Thyroid gland (tissue), 4 donors: ENCODE data around the gene PNLDC1. TPM values are rescaled to one million over a fixed set of nuclear protein-coding genes. Genes with fewer than 3 reads are reported as not detected.

ENCODE experiments used
- DNase-seq, 2 donors: peaks; one replicate each; pipeline ENCODE4 v3.0.0-alpha.2; 2019
- H3K27ac ChIP-seq, 3 donors: fragments of 200-600 bp; sonication (generic); 1 replicate in 2 of 3; 2 replicates in 1 of 3; pipeline ENCODE4 v1.5.1; 2016 to 2019; ENCODE audit warnings: mild to moderate bottlenecking in 1 of 3, moderate library complexity in 1 of 3
- H3K27me3 ChIP-seq: fragments of 200-600 bp; sonication (generic); one replicate; pipeline ENCODE4 v1.5.1; 2019
- H3K36me3 ChIP-seq, 2 donors: fragments of 200-600 bp; sonication (generic); one replicate each; pipeline ENCODE4 v1.5.1; 2016 to 2019
- H3K4me1 ChIP-seq, 2 donors: fragments of 200-600 bp; sonication (generic); one replicate each; pipeline ENCODE4 v1.5.1; 2017 to 2019
- H3K4me3 ChIP-seq, 3 donors: fragments of 200-600 bp; sonication (generic); replicated peaks in 1 of 3; 1 replicate in 2 of 3; 2 replicates in 1 of 3; pipeline ENCODE4 v1.5.1; 2016; ENCODE audit warnings: mild to moderate bottlenecking in 1 of 3
- H3K9me3 ChIP-seq: fragments of 200-600 bp; sonication (generic); one replicate; pipeline ENCODE4 v1.5.1; 2017
- CTCF ChIP-seq, 6 experiments: fragments of 200-600 bp in 3 of 6; fragments of 450-650 bp in 3 of 6; sonication (generic) in 3 of 6; IDR thresholded peaks; one replicate each; pipeline ENCODE4 v1.5.1; 2016 to 2019; ENCODE audit warnings: antibody characterized with exemption in 6 of 6, mild to moderate bottlenecking in 2 of 6, inconsistent platforms in 1 of 6, moderate library complexity in 1 of 6
- POLR2A ChIP-seq, 2 donors: fragments of 450-650 bp; IDR thresholded peaks; one replicate each; pipeline ENCODE4 v1.6.1; 2017; ENCODE audit warnings: antibody characterized with exemption in 2 of 2, mild to moderate bottlenecking in 2 of 2, moderate library complexity in 1 of 2
- WGBS, 2 donors: methylation state at CpG; one replicate each; pipeline ENCODE4 v1.1.5; 2017; 5-methylcytosine and 5-hydroxymethylcytosine counted together
- intact Hi-C: fragments of 100-400 bp; cut with DNase I; formaldehyde crosslinking; loops from one replicate; pipeline ENCODE4 v1.15.1; 2023
- total RNA-seq, 4 donors: library from RNA; depleted of rRNA; stranded (reverse); fragments of >200 nt; gene quantifications; one replicate each; pipeline ENCODE4 v1.2.3, GENCODE V29; 2016

The PNLDC1 gene
- total RNA-seq, 4 donors from 2014 or later: 2.0 TPM; not detected in 3

GRCh38 chr6:159831373-159831679 is 31.2 kb downstream of the PNLDC1 start:
- H3K4me3 ChIP-seq: no peak overlapping the region
- no peaks in the 10 kb centered on the region for H3K4me1 ChIP-seq
- H3K9me3 ChIP-seq: no peaks in the 10 kb centered on the region
- WGBS, 2 donors: 53 to 59% methylated on average over 4 of the region's 4 CpGs
- TF ChIP-seq CTCF (IDR thresholded peaks at IDR 0.05) (no peak), POLR2A (IDR thresholded peaks at IDR 0.05) (no peak)
- no peaks in the 10 kb centered on the region for H3K27me3 ChIP-seq
- no peaks in the 10 kb centered on the region for H3K36me3 ChIP-seq
- intact Hi-C loops: no loop called here
- peak in 1 of 2 donors; percentile 37 for DNase-seq
- no peak overlapping the region for H3K27ac ChIP-seq

GRCh38 chr6:159832946-159833345 is 32.9 kb downstream of the PNLDC1 start:
- no peak overlapping the region for H3K4me3 ChIP-seq
- no peaks in the 10 kb centered on the region for H3K27me3 ChIP-seq
- TF ChIP-seq CTCF (IDR thresholded peaks at IDR 0.05) (no peak), POLR2A (IDR thresholded peaks at IDR 0.05) (no peak)
- no peak for DNase-seq
- H3K4me1 ChIP-seq: no peaks in the 10 kb centered on the region
- intact Hi-C loops: no loop called here
- no peaks in the 10 kb centered on the region for H3K9me3 ChIP-seq
- 65 to 75% methylated on average over 4 of the region's 4 CpGs for WGBS, 2 donors
- H3K36me3 ChIP-seq: no peaks in the 10 kb centered on the region
- no peak overlapping the region for H3K27ac ChIP-seq

- Histone ChIP-seq H3K27me3 (no peaks in the 10 kb centered on the region), H3K4me3 (no peak overlapping the region), H3K36me3 (no peaks in the 10 kb centered on the region), H3K9me3 (no peaks in the 10 kb centered on the region), H3K27ac (no peak overlapping the region), H3K4me1 (no peaks in the 10 kb centered on the region)
- DNase-seq: no peak
- intact Hi-C loops: no loop called here
- TF ChIP-seq POLR2A (IDR thresholded peaks at IDR 0.05): no peak
- TF ChIP-seq CTCF (IDR thresholded peaks at IDR 0.05): no peak
- WGBS, 2 donors: 63 to 73% methylated on average over 2 of the region's 2 CpGs
Observed at GRCh38 chr6:159833556-159833955, 33.5 kb downstream of the PNLDC1 start.

- H3K27ac ChIP-seq: no peak overlapping the region
- no peak overlapping the region for H3K4me3 ChIP-seq
- no peak for DNase-seq
- H3K4me1 ChIP-seq: no peaks in the 10 kb centered on the region
- TF ChIP-seq CTCF (IDR thresholded peaks at IDR 0.05) (no peak), POLR2A (IDR thresholded peaks at IDR 0.05) (no peak)
- 88 to 92% methylated on average over 4 to 5 of the region's 5 CpGs for WGBS, 2 donors
- H3K36me3 ChIP-seq: no peaks in the 10 kb centered on the region
- intact Hi-C loops: no loop called here
- no peaks in the 10 kb centered on the region for H3K9me3 ChIP-seq
- H3K27me3 ChIP-seq: no peaks in the 10 kb centered on the region
Observed at GRCh38 chr6:159833997-159834603, 34.0 kb downstream of the PNLDC1 start.

GRCh38 chr6:159836718-159837490 is 36.8 kb downstream of the PNLDC1 start:
- no peak for TF ChIP-seq CTCF (IDR thresholded peaks at IDR 0.05)
- TF ChIP-seq POLR2A (IDR thresholded peaks at IDR 0.05): no peak
- Histone ChIP-seq H3K27me3 (no peaks in the 10 kb centered on the region), H3K36me3 (no peaks in the 10 kb centered on the region), H3K4me3 (no peak overlapping the region), H3K4me1 (no peaks in the 10 kb centered on the region), H3K9me3 (no peaks in the 10 kb centered on the region), H3K27ac (peak overlapping the region in 2 of 3 donors; percentile 26 to 36)
- 74 to 86% methylated on average over 27 to 29 of the region's 29 CpGs for WGBS, 2 donors
- no peak for DNase-seq
- intact Hi-C loops: no loop called here
